Loucy (cell line): ENCODE measurements around the gene SPSB4.

ENCODE experiments used
- H2AFZ ChIP-seq: fragments of 200-600 bp; sonication (generic); 2 replicates; pipeline ENCODE4 v1.6.0; 2016; ENCODE audit warnings: antibody characterized with exemption, mild to moderate bottlenecking, low read length, moderate library complexity
- H3F3A ChIP-seq: fragments of 200-600 bp; 2 replicates; pipeline ENCODE4 v1.6.0; 2016; ENCODE audit warnings: antibody characterized with exemption, low read depth, mild to moderate bottlenecking
- H3K27me3 ChIP-seq: fragments of 200-600 bp; sonication (generic); 2 replicates; pipeline ENCODE4 v1.6.1; 2014; ENCODE audit warnings: low read length, mild to moderate bottlenecking; ENCODE audit not compliant: insufficient read depth, poor library complexity, severe bottlenecking
- H3K36me3 ChIP-seq: fragments of 200-600 bp; sonication (generic); 2 replicates; pipeline ENCODE4 v1.6.1; 2016; ENCODE audit warnings: low read length; ENCODE audit not compliant: insufficient read depth
- H3K4me1 ChIP-seq: fragments of 200-600 bp; sonication (generic); 2 replicates; pipeline ENCODE4 v1.5.1; 2014; ENCODE audit warnings: low read length, mild to moderate bottlenecking; ENCODE audit not compliant: insufficient read depth, poor library complexity, severe bottlenecking
- H3K4me2 ChIP-seq: fragments of 200-600 bp; sonication (generic); 2 replicates; pipeline ENCODE4 v1.6.0; 2014; ENCODE audit warnings: antibody characterized with exemption, low read length, low read depth, mild to moderate bottlenecking; ENCODE audit not compliant: poor library complexity, severe bottlenecking
- H3K4me3 ChIP-seq: fragments of 200-600 bp; sonication (generic); 2 replicates; pipeline ENCODE4 v1.5.1; 2014; ENCODE audit warnings: low read length, mild to moderate bottlenecking, mixed read lengths; ENCODE audit not compliant: poor library complexity, severe bottlenecking
- H3K79me2 ChIP-seq: fragments of 200-600 bp; sonication (generic); 2 replicates; pipeline ENCODE4 v1.6.1; 2014; ENCODE audit warnings: low read length; ENCODE audit not compliant: insufficient read depth
- H3K9ac ChIP-seq: fragments of 200-600 bp; sonication (generic); 2 replicates; pipeline ENCODE4 v1.6.0; 2014; ENCODE audit warnings: mild to moderate bottlenecking, low read depth, low read length, moderate library complexity; ENCODE audit not compliant: poor library complexity, severe bottlenecking
- H3K9me2 ChIP-seq: fragments of 200-600 bp; sonication (generic); replicated peaks from 2 replicates; pipeline ENCODE4 v1.6.1; 2016; ENCODE audit warnings: low read depth, low read length, mixed read lengths
- H3K9me3 ChIP-seq: fragments of 200-600 bp; sonication (generic); 2 replicates; pipeline ENCODE4 v1.6.1; 2014; ENCODE audit warnings: mild to moderate bottlenecking, antibody characterized with exemption, low read length, low read depth; ENCODE audit not compliant: insufficient read depth
- H4K20me1 ChIP-seq: fragments of 200-600 bp; sonication (generic); 2 replicates; pipeline ENCODE4 v1.6.0; 2014; ENCODE audit warnings: antibody characterized with exemption, low read length, mild to moderate bottlenecking; ENCODE audit not compliant: insufficient read depth, poor library complexity, severe bottlenecking
- CTCF ChIP-seq: fragments of 200-600 bp; sonication (generic); conservative IDR thresholded peaks from 2 replicates; pipeline ENCODE4 v1.5.1; 2014; ENCODE audit warnings: mild to moderate bottlenecking, antibody characterized with exemption, low read length
- EZH2phosphoT487 ChIP-seq: fragments of 200-600 bp; IDR thresholded peaks from 2 replicates; pipeline ENCODE4 v1.6.1; 2018; ENCODE audit warnings: antibody characterized with exemption, mild to moderate bottlenecking, moderate library complexity, borderline replicate concordance

SPSB4 gene

DNA sequence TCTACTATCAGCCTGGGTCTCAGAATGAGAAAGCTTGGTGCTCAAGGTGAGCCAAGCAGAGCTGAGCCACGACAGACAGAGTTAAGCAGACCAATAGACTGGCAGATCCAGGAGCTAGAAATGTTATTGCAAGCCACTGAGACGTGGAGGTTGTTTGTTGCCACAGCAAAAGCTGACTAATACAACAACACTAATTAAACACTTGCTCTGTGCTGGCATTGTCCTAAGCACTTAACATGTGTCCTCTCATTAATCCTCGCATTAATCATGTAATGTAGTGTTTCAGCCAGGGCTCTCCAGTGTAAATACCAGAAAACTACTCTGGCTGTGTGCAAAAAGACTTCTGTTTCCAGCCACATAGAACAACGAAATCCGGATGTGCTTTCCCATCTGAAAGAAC lies 11.6 kb upstream of the SPSB4 start:
- H3K9me3 ChIP-seq = no peaks in the 10 kb centered on the region
- no peak overlapping the region for H3K4me3 ChIP-seq
- no peaks in the 10 kb centered on the region for H3K9me2 ChIP-seq
- no peak overlapping the region for H3K4me2 ChIP-seq
- no peaks in the 10 kb centered on the region for H4K20me1 ChIP-seq
- H3K9ac ChIP-seq = no peak overlapping the region
- H3K79me2 ChIP-seq = no peaks in the 10 kb centered on the region
- H3K4me1 ChIP-seq = no peaks in the 10 kb centered on the region
- H3K27me3 ChIP-seq = no peaks in the 10 kb centered on the region
- H3F3A ChIP-seq = no peaks in the 10 kb centered on the region
- no peaks in the 10 kb centered on the region for H3K36me3 ChIP-seq
- H2AFZ ChIP-seq = no peak overlapping the region
- TF ChIP-seq EZH2phosphoT487 (no peak), CTCF (no peak)

GRCh38 chr3:141044695-141045641 lies 6.2 kb upstream of the SPSB4 start:
- Histone ChIP-seq H4K20me1 (no peaks in the 10 kb centered on the region), H3F3A (no peaks in the 10 kb centered on the region), H3K9ac (no peak overlapping the region), H3K27me3 (no peaks in the 10 kb centered on the region), H3K36me3 (no peaks in the 10 kb centered on the region), H3K9me3 (no peaks in the 10 kb centered on the region), H3K4me2 (no peak overlapping the region), H3K79me2 (no peaks in the 10 kb centered on the region), H3K4me3 (no peak overlapping the region), H3K4me1 (no peaks in the 10 kb centered on the region), H3K9me2 (no peaks in the 10 kb centered on the region), H2AFZ (no peak overlapping the region)
- no peak for TF ChIP-seq EZH2phosphoT487
- TF ChIP-seq CTCF = no peak

DNA sequence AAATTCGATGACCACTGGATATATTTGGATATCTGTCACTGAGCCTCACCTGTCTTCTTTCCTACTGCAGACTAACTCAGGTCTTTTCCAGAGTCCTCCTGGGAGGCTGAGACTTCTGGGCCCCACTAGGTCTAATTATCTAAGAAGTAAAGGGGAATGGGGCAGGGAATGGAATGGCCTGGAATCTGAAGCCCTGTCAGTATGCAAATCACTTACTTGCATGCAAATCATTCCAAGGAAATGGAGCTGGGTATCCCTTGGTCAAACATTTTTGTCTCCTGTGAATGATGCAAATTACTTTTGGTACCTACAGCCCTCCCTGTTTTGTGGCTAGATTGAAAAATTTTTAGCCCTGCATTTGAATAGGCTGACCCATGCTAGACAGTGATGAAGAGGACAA lies 5.3 kb upstream of the SPSB4 start:
- H3F3A ChIP-seq = no peaks in the 10 kb centered on the region
- H2AFZ ChIP-seq = no peak overlapping the region
- H3K4me2 ChIP-seq = no peak overlapping the region
- H3K36me3 ChIP-seq = no peaks in the 10 kb centered on the region
- H3K79me2 ChIP-seq = no peaks in the 10 kb centered on the region
- no peaks in the 10 kb centered on the region for H3K27me3 ChIP-seq
- H4K20me1 ChIP-seq = no peaks in the 10 kb centered on the region
- H3K4me3 ChIP-seq = no peak overlapping the region
- H3K9me2 ChIP-seq = no peaks in the 10 kb centered on the region
- peaks cover 6% of the 10 kb centered on the region for H3K4me1 ChIP-seq
- no peaks in the 10 kb centered on the region for H3K9me3 ChIP-seq
- H3K9ac ChIP-seq = no peak overlapping the region
- TF ChIP-seq CTCF = no peak
- TF ChIP-seq EZH2phosphoT487 = no peak
